Measurements from ENCODE around the gene PLEKHA1.

The PLEKHA1 gene

GRCh38 chr10:122379537-122379936 lies 5.0 kb downstream of the PLEKHA1 start:
- TF ChIP-seq FOXP2 (optimal IDR thresholded peaks at IDR 0.05; ENCODE audit: borderline replicate concordance, extremely low read depth, extremely low read length, insufficient read depth) (no peak), REST (IDR thresholded peaks at IDR 0.05; ENCODE audit: insufficient read depth in 1 of 2, low read depth in 2 of 2, low read length in 2 of 2) (no peak), TAF1 (IDR thresholded peaks at IDR 0.05; ENCODE audit: borderline replicate concordance, insufficient read depth, low read length) (no peak), SIN3A (IDR thresholded peaks at IDR 0.05; ENCODE audit: borderline replicate concordance, insufficient read depth, low read length) (no peak), POLR2AphosphoS5 (IDR thresholded peaks at IDR 0.05; ENCODE audit: low read depth, low read length) (no peak)

DNA sequence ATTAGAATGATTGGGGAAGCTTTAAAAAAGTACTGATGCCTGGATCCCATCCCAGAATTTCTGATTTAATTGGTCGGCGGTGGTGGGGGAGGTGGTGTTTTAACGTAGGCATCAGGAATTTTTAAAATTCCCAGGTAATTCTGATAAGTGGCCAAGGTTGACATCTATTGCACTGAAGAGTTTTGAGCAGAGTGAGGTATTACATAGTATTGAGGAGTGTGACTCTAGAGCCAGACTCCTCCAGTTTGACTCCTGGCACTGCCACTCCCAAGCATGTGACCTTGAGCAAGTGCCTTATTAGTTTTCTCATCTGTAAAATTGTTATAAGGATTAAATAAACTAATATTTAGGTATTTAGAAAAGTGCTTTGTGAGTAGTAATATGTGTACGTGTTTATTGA lies 6.2 kb downstream of the PLEKHA1 start:
- TF ChIP-seq REST (IDR thresholded peaks at IDR 0.05; ENCODE audit: insufficient read depth in 1 of 2, low read depth in 2 of 2, low read length in 2 of 2), result no peak
- no peak for TF ChIP-seq SIN3A (IDR thresholded peaks at IDR 0.05; ENCODE audit: borderline replicate concordance, insufficient read depth, low read length)
- TF ChIP-seq POLR2AphosphoS5 (IDR thresholded peaks at IDR 0.05; ENCODE audit: low read depth, low read length), result no peak
- no peak for TF ChIP-seq TAF1 (IDR thresholded peaks at IDR 0.05; ENCODE audit: borderline replicate concordance, insufficient read depth, low read length)
- TF ChIP-seq FOXP2 (optimal IDR thresholded peaks at IDR 0.05; ENCODE audit: borderline replicate concordance, extremely low read depth, extremely low read length, insufficient read depth), result no peak

DNA sequence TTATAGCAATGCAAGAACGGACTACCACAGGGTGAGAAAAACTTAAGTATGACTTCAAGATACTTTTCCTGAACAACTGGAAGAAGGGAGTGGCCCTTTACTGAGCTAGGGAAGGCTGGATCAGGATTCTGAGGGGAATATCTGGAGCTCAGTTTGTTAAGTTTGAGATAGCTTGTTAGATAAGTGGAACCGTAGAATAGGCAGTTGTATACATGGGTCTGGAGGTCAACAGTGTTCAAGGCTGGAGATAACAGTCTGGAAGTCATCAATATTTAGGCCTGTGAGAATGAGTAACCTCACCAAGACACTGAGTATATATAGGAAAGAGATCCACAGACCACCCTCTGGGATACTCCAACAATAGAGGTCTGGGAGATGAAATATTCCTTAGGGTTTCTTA lies 7.2 kb downstream of the PLEKHA1 start:
- no peak for TF ChIP-seq SIN3A (IDR thresholded peaks at IDR 0.05; ENCODE audit: borderline replicate concordance, insufficient read depth, low read length)
- no peak for TF ChIP-seq REST (IDR thresholded peaks at IDR 0.05; ENCODE audit: insufficient read depth in 1 of 2, low read depth in 2 of 2, low read length in 2 of 2)
- no peak for TF ChIP-seq TAF1 (IDR thresholded peaks at IDR 0.05; ENCODE audit: borderline replicate concordance, insufficient read depth, low read length)
- TF ChIP-seq POLR2AphosphoS5 (IDR thresholded peaks at IDR 0.05; ENCODE audit: low read depth, low read length), result no peak
- TF ChIP-seq FOXP2 (optimal IDR thresholded peaks at IDR 0.05; ENCODE audit: borderline replicate concordance, extremely low read depth, extremely low read length, insufficient read depth), result no peak

DNA sequence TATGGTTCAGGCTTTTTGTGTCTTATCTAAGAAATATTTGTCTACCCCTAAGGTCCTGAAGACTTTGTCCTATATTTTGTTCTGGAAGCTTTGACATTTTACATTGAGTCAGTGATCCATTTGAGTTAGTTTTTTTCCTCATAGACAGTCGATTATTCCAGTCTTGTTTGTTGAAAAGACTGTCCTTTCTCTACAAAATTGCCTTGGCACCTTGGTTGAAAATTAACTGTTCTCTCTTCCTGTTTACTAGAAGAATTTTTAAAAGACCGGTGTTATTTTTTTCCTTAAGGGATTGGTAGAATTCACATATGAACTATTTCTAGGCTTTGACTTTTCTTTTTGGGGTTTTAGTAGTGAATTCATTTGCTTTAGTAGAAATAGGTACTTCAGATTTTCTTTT lies 12.0 kb downstream of the PLEKHA1 start:
- TF ChIP-seq REST (IDR thresholded peaks at IDR 0.05; ENCODE audit: insufficient read depth in 1 of 2, low read depth in 2 of 2, low read length in 2 of 2), result no peak
- TF ChIP-seq TAF1 (IDR thresholded peaks at IDR 0.05; ENCODE audit: borderline replicate concordance, insufficient read depth, low read length), result no peak
- no peak for TF ChIP-seq FOXP2 (optimal IDR thresholded peaks at IDR 0.05; ENCODE audit: borderline replicate concordance, extremely low read depth, extremely low read length, insufficient read depth)
- TF ChIP-seq POLR2AphosphoS5 (IDR thresholded peaks at IDR 0.05; ENCODE audit: low read depth, low read length), result no peak
- no peak for TF ChIP-seq SIN3A (IDR thresholded peaks at IDR 0.05; ENCODE audit: borderline replicate concordance, insufficient read depth, low read length)

DNA sequence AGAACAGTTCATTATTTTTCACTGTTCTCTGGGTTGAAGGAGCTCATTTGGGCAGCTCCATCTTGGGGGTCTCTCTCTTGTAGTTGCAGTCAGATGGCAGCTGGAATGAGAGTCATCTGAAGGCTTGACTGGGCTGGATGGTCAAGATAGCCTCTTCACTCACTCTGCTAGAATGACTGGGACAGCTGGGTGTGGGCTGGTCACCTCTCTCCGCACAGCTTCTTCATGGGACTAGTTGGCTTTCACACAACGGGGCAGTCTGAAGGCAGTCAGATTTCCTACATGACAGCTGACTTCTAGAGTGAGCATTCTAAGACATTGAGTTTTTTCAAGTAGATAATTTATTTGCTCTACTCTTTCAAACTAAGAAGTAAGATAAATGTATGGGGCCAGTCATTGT lies 13.1 kb downstream of the PLEKHA1 start:
- TF ChIP-seq FOXP2 (optimal IDR thresholded peaks at IDR 0.05; ENCODE audit: borderline replicate concordance, extremely low read depth, extremely low read length, insufficient read depth), result no peak

All from PFSK-1 (cell line).